T-helper 1 cell (primary cell): Measurements from ENCODE around the gene OR12D1.

Source experiments
- DNase-seq, 5 donors: peaks; one replicate each; pipeline ENCODE4 v3.0.0-alpha.2; 2012 to 2020

Gene OR12D1

GRCh38 chr6:29465801-29466200, 51.1 kb downstream of the OR12D1 start:
- no peak for DNase-seq

GRCh38 chr6:29466241-29466640, 51.5 kb downstream of the OR12D1 start:
- DNase-seq, result no peak
